A673 (cell line): ENCODE data around the gene RNGTT. TPM values are rescaled to one million over a fixed set of nuclear protein-coding genes. Genes with fewer than 3 reads are reported as not detected.

Experiments
- BruUV-seq: library from RNA; stranded (reverse); fragments of 400-500 nt; replicated peaks from 2 replicates; lab custom pipeline; 2021; lab: Mats Ljungman, UMichigan
- CTCF ChIA-PET: fragments of 300-600 bp; sonication (Branson Sonifier 250); formaldehyde crosslinking; loops from one replicate; lab custom pipeline; 2022; ENCODE audit warnings: antibody characterized with exemption; lab: Charles Lee
- POLR2A ChIA-PET: fragments of 300-600 bp; sonication (Branson Sonifier 250); formaldehyde crosslinking; loops from one replicate; lab custom pipeline; 2022; ENCODE audit warnings: antibody characterized with exemption; ENCODE audit not compliant: low non-redundant PET; lab: Charles Lee
- DNase-seq: peaks from one replicate; pipeline ENCODE4 v3.0.0-alpha.2; 2015; ENCODE audit warnings: low spot score
- H3K27ac ChIP-seq: fragments of 200-600 bp; sonication (generic); 2 replicates; pipeline ENCODE4 v1.5.1; 2016; ENCODE audit warnings: mixed run types, low read depth, mild to moderate bottlenecking, mixed read lengths, antibody characterized with exemption, low read length; ENCODE audit not compliant: poor library complexity, severe bottlenecking
- H3K27me3 ChIP-seq: fragments of 200-600 bp; sonication (generic); replicated peaks from 2 replicates; pipeline ENCODE4 v1.6.1; 2017; ENCODE audit warnings: mixed run types, low read depth, mild to moderate bottlenecking, mixed read lengths, antibody characterized with exemption, low read length; ENCODE audit not compliant: insufficient read depth, poor library complexity
- H3K36me3 ChIP-seq: fragments of 200-600 bp; sonication (generic); 2 replicates; pipeline ENCODE4 v1.6.1; 2016; ENCODE audit warnings: mixed run types, mild to moderate bottlenecking, mixed read lengths, antibody characterized with exemption, low read length; ENCODE audit not compliant: insufficient read depth, poor library complexity, severe bottlenecking
- H3K4me1 ChIP-seq: fragments of 200-600 bp; sonication (generic); 2 replicates; pipeline ENCODE4 v1.6.1; 2017; ENCODE audit warnings: mixed run types, mild to moderate bottlenecking, mixed read lengths, antibody characterized with exemption, low read length; ENCODE audit not compliant: insufficient read depth, poor library complexity, severe bottlenecking
- H3K4me3 ChIP-seq: fragments of 200-600 bp; sonication (generic); 2 replicates; pipeline ENCODE4 v1.5.1; 2016; ENCODE audit warnings: low read depth, mixed run types, mild to moderate bottlenecking, mixed read lengths, low read length; ENCODE audit not compliant: poor library complexity, severe bottlenecking
- H3K9me3 ChIP-seq: fragments of 200-600 bp; sonication (generic); 2 replicates; pipeline ENCODE4 v1.6.1; 2016; ENCODE audit warnings: mixed run types, low read depth, mild to moderate bottlenecking, mixed read lengths, antibody characterized with exemption, low read length; ENCODE audit not compliant: poor library complexity, severe bottlenecking
- EZH2 ChIP-seq: fragments of 200-600 bp; sonication (generic); IDR thresholded peaks from 2 replicates; pipeline ENCODE4 v1.6.1; 2017; ENCODE audit warnings: borderline replicate concordance, low read depth, mild to moderate bottlenecking, mixed read lengths, antibody characterized with exemption, low read length; ENCODE audit not compliant: poor library complexity, severe bottlenecking
- intact Hi-C: fragments of 100-400 bp; cut with micrococcal nuclease; formaldehyde crosslinking; loops from one replicate; pipeline ENCODE4 v1.10.0; 2022; ENCODE audit not compliant: unreplicated experiment
- total RNA-seq: library from RNA; stranded (reverse); gene quantifications from 2 replicates; pipeline ENCODE4 v1.2.3, GENCODE V29; 2021
- TF ChIP-seq, protein P1 (sequence below): fragments of 300-800, 200-600 bp; sonication (generic); conservative IDR thresholded peaks from 2 replicates; pipeline ENCODE4 v1.5.1; 2017; ENCODE audit warnings: low read depth, mild to moderate bottlenecking, antibody characterized with exemption, low read length, moderate library complexity, mixed read lengths

RNGTT gene
- total RNA-seq, 1 experiment from 2014 or later = 31.8 TPM

DNA sequence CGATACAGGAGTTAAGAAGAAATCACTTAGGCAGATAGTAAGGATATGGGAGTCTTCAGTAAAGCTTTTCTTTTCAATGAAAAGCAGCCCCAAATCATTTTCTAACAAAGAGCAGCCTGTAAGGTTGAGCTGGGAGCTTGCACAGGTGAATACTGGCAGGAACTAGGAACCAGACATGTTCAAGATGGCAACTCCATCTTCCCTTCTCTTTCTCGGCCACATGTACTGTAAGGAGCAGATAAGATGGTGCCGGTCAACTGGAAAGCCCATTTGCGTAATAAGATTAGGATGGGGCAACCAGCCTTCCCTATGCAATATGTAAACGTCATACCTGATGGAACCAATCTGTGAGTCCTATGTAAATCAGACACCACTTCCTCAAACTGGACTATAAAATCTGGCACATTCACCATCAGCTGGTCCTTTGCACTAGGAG lies 46.2 kb upstream of the RNGTT start:
- no peaks in the 10 kb centered on the region for H3K27me3 ChIP-seq
- H3K36me3 ChIP-seq = no peaks in the 10 kb centered on the region
- no peak overlapping the region for H3K4me3 ChIP-seq
- intact Hi-C loops = no loop called here
- H3K9me3 ChIP-seq = no peaks in the 10 kb centered on the region
- TF ChIP-seq, protein P1, sequence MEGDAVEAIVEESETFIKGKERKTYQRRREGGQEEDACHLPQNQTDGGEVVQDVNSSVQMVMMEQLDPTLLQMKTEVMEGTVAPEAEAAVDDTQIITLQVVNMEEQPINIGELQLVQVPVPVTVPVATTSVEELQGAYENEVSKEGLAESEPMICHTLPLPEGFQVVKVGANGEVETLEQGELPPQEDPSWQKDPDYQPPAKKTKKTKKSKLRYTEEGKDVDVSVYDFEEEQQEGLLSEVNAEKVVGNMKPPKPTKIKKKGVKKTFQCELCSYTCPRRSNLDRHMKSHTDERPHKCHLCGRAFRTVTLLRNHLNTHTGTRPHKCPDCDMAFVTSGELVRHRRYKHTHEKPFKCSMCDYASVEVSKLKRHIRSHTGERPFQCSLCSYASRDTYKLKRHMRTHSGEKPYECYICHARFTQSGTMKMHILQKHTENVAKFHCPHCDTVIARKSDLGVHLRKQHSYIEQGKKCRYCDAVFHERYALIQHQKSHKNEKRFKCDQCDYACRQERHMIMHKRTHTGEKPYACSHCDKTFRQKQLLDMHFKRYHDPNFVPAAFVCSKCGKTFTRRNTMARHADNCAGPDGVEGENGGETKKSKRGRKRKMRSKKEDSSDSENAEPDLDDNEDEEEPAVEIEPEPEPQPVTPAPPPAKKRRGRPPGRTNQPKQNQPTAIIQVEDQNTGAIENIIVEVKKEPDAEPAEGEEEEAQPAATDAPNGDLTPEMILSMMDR = no peak
- TF ChIP-seq EZH2 = no peak
- POLR2A ChIA-PET = no interaction called here
- no TSS peak for BruUV-seq
- peaks cover 5% of the 10 kb centered on the region for H3K4me1 ChIP-seq
- H3K27ac ChIP-seq = no peak overlapping the region
- CTCF ChIA-PET = no interaction called here
- DNase-seq = no peak

DNA sequence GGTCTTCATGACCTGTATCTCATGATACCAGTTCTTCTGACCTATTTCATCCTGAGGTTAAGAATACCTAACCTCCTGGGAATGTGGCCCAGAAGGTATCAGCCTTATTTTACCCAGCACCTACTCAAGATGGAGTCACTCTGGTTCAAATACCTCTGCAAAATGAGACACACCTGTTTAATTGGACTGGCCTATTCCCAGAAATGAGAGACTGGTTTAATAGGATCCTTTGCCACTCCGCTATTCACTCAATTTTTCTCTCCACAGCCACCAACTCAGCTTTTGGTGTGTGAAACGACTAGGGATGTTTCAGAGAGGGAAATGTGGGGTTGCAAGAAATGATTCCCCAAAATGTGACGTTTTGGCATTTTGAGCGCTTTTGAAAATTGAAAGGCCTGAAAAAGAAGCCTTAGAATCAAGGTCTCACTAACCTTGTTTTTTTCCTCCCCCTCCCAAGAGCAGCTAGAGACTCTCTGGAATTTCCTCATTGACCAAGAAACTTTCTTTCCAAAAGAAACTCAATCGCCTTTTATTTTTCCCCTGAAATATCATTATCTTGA lies 45.5 kb upstream of the RNGTT start:
- intact Hi-C loops = no loop called here
- BruUV-seq = no TSS peak
- no peaks in the 10 kb centered on the region for H3K27me3 ChIP-seq
- H3K4me3 ChIP-seq = no peak overlapping the region
- DNase-seq = no peak
- H3K9me3 ChIP-seq = no peaks in the 10 kb centered on the region
- no peak overlapping the region for H3K27ac ChIP-seq
- no peaks in the 10 kb centered on the region for H3K36me3 ChIP-seq
- POLR2A ChIA-PET = no interaction called here
- CTCF ChIA-PET = no interaction called here
- peaks cover 5% of the 10 kb centered on the region for H3K4me1 ChIP-seq
- TF ChIP-seq EZH2 = no peak
- TF ChIP-seq, protein P1 = no peak

DNA sequence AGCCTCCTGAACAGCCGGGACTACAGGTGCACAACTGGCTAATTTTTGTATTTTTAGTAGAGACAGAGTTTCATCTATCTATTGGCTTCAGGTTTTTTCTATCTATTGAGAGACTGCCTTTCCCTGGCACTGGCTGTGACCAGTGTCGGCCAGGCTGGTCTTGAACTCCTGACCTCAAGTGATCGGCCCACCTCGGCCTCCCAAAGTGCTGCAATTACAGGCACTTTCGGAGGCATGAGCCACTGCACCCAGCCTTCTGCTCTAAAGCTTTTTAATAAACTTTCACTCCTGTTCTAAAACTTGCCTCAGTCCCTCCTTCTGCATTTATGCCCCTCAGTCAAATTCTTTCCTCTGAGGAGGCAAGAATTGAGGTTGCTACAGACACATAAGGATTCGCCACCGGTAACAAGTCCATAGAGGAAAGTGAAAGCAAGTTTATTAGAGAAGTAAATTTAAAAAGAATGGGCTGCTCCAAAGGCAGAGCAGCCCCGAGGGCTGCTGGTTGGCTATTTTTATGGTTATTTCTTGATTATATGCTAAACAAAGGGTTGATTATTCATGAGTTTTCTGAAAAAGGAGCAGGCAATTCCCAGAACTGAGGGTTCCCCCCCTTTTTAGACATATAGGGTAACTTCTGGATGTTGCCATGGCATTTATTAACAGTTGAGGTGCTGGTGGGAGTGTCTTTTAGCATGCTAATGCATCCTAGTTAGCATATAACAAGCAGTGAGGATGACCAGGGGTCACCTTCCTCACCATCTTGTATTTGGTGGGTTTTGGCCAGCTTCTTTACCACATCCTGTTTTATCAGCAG lies 44.8 kb upstream of the RNGTT start:
- H3K36me3 ChIP-seq = no peaks in the 10 kb centered on the region
- no peak overlapping the region for H3K27ac ChIP-seq
- no TSS peak for BruUV-seq
- no peak overlapping the region for H3K4me3 ChIP-seq
- TF ChIP-seq EZH2 = no peak
- TF ChIP-seq, protein P1 = no peak
- CTCF ChIA-PET = no interaction called here
- no peak for DNase-seq
- no peaks in the 10 kb centered on the region for H3K9me3 ChIP-seq
- H3K27me3 ChIP-seq = no peaks in the 10 kb centered on the region
- intact Hi-C loops = no loop called here
- POLR2A ChIA-PET = no interaction called here
- peaks cover 5% of the 10 kb centered on the region for H3K4me1 ChIP-seq
